Measurements from ENCODE around the gene GAL3ST2.
"Not testable (repeated sequence)": the region's sequence is repeated elsewhere in the genome, so short reads cannot be mapped to it uniquely, and the experiment has no call there.

Gene GAL3ST2

DNA sequence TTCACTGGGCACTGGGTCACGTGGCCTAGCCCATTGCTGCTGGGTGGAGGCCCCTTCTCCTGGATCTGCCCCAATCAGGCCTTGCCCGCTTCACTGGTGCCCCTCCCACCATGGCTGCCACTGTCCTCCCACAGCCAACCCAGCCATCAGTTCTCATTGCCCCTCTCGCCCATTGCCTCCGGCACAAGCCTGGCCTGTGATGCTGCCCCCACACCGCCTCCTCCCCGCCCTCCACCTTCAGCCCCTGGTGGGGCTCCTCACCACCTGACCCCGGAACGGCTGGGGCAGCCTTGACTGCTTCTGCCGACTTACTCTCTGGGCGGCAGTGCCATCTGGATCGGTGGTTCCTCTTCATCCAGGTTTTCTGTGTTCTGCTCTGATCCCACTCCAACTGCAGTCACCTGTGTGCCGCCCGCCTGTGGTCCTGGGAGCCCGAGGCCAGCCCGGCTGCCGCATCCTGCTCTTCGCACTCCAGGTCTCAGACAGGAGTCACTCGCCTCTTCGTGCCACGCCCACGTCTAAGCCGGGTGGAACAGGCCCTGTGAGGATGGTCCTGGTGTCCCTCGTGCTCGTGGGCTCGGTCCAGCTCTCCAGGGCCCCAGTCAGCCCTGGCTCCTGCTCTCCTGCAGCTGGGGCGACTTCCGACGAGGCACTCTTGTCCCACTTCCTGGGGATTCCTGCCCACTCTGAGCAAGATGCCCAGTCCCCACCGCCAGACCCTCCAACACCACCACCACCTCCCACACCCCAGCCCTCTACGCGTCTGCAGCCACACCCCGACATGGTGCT is 28.0 kb upstream of the GAL3ST2 start:
- no peak for DNase-seq

DNA sequence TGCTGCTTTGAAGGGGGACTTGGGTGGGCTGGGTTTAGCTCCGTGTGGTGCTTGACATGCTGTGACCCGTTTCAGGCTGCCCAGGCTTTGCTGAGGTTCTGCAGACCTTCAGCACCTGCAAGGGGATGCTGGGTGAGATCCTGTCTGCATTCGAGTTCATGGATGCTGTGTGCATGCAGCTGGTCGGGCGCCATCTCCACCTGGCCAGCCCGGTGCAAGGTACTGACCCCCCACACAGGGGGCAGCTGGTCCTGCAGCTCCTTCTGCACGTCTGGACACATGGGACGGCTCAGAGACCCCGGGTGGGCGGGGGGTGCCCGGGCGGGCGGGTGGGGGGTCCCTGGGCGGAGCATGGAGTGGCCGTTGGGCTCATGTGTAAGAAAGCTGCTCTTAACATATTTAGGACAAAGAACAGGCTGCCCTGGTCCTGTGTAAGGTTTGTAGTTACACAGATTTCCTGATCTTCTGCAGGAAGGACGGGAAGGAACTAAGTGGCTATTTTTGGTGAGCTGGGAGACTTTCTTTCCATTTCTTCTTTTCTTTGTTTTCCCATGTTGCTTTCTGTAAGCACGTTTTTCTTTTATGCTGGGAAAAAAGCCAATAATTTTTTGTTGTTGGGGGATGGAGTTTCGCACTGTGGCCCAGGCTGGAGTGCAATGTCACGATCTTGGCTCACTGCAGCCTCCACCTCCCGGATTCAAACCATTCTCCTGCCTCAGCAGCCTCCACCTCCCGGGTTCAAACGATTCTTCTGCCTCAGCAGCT is 26.4 kb upstream of the GAL3ST2 start:
- no peak for DNase-seq

DNA sequence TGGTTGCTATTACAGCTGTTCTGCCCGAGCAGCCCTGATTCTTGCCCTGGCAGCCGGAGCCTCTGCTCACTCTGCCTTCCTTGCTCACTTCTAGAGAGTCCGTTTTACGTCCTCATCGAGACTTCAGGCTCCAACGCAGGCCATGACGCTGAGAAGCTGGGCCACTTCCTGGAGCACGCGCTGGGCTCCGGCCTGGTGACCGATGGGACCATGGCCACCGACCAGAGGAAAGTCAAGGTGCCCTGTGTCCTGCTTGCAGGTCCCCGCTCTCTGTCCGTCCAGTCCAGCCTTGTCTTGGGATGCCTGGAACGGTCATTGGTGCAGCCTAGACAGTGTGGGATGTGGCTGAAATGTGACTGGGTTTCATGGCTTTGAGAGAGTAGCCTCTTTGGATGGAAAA is 25.5 kb upstream of the GAL3ST2 start:
- DNase-seq, result no peak

DNA sequence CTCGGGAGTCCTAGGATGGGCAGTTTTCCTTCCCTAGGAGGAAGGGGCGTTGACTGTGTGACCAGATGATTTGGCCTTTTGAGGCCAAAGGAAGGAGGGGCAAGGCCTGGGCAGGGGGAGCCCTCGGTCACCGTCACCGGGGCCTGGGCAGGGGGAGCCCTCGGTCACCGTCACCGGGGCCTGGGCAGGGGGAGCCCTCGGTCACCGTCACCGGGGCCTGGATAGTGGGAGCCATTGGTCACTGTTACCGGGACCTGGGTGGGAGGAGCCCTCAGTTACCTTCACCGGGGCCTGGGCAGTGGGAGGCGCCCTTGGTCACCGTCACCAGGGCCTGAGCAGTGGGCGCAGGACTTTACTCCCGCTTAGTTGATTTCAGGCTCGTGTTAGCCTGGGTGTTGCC is 24.8 kb upstream of the GAL3ST2 start:
- DNase-seq, result no peak

DNA sequence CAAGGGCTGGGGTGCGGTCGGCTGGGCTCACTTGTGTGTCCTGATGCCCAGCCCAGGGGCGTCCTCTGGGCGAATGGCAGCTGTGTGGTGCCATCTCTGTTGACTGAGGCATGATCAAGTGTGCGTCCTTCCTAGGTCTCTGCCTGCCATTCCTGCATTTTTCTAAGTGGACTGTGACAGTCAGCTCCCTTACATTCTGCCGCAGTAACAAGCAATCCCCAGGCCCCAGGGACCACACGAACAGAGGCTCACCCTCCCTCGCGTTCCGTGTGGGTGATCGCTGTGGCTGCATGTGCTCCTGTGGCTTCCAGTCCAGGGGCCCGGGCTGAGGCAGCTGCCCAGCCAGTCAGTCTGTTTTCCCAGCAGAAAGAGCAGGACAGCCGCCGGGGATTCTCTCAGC is 24.4 kb upstream of the GAL3ST2 start:
- DNase-seq, result no peak

DNA sequence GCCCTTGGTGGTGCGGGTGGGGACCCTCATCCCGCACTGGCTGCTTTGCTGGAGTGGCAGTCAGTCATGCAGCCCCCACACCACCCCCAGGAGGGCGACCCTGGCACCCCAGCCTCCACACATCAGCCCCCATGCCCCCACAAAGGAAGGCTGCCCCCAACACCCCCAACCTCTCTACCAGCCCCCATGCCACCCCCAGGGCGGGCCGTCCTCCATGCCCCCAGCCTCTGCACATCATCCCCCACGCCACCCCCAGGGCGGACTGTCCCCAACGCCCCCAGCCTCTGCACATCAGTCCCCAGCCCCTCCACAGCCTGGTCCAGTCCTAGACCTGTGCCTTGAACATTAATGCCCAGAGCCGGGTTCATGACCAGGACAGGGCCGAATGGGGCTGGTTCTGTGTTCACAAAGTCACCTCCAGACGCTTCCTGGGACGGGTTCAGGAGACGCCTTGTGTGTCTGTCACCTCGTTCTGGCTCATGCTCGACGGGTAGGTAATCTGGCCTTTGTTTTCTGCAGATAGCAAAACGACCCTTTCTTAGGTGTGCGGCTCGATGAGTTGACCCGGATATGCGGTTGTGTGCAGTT is 23.8 kb upstream of the GAL3ST2 start:
- DNase-seq, result no peak

DNA sequence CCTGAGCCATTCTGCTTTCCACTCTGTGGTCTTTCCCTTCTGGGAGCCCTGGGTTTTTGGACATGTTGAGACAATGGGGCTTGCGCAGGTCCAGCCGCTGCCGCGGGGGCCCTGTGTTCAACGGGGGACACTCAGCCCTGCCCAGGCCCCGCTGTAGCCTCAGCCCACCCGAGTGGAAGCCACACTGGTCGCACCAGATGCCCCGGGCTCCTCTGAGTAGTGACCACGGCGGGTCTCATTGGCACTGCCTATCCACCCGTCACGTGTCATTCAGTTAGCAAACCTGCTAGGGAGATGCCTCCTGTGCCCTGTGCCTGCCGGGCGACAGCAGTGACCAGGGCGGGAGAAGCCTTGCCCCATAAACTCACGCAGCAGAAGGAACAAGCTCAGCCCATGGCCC is 23.1 kb upstream of the GAL3ST2 start:
- DNase-seq, result no peak

DNA sequence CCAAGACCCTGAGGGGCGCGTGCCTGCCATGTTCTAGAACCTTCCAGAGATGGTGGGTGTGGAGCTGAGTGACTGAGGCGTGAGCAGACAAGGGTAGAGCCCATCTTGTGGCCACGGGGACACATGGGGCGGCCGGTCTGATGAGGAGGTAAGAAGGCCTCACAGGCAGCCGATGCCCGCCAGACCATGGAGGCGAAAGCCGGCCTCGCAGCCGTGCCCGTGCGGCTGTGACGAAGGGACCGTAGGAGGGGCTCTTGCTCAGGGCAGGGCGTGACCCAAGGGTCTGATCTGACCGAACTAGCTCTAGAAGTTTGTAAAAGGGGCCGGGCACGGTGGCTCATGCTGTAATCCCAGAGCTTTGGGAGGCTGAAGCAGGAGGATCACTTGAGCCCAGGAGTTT is 22.6 kb upstream of the GAL3ST2 start:
- no peak for DNase-seq

DNA sequence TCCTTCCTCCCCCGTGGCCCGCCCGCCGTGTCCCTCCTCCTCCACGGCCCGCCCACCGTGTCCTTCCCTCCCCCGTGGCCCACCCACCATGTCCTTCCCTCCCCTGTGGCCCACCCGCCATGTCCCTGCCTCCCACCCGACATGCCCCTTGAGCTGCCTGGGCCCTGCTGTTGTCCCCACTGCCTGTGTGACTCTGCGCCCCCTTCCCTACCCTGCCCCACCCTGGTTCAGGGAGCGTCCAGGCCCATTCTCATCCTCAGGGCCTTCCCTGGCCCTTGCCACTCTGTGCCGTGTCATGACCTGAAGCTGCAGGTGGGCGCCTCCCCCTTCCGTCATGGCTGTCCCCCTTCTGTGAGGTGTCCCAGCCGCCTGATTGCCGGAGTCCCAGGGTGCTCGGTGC is 21.5 kb upstream of the GAL3ST2 start:
- no peak for DNase-seq

DNA sequence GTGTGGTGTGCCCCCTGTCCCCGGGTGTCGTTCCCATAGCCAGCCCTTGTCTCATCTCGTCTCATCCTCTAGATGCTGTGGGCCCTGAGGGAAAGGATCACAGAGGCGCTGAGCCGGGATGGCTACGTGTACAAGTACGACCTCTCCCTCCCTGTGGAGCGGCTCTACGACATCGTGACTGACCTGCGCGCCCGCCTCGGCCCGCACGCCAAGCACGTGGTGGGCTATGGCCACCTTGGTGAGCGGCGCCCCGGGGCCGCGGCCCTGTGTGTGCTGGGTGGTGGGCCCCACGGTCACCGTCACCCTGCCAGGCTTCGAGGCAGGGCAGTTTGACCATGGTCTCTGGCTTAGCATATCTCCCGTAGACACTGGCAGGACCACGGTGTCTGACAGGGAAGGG is 20.8 kb upstream of the GAL3ST2 start:
- DNase-seq, result no peak

DNA sequence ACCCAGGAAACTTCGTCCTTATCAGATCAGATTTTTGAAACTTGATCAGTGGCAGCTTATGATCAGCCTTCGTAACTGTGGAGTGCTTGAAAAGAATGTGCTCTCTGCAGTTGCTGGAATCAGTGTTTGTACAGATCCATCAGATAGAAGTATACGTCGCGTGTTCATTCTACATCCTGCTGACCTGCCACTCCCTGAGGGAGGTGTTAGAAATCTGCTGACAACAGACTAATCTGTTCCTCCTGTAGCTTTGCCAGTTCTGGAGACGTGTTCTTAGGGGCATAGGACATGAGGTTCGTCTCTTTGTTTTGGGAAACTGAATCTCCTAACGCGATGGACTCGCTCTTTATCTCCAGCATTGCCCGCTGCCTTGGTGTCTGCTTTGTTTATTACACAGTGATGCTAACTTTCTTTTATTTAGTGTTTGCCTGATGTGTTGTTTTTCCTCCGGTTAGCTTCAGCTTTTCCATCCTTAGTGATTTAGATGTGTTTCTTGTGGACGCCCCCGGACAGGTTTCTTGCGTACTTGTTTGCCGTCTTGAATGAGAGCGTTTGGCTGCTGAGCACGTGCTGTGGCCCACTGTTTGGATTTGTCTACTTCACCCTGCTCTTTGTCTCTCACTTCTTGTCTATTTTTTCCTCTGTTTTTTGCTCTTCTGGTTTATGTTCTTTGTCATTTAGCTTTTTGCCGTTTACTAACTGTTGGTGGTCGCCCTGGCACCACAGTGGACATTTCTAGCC is 17.4 kb upstream of the GAL3ST2 start:
- peak; percentile 32 for DNase-seq

DNA sequence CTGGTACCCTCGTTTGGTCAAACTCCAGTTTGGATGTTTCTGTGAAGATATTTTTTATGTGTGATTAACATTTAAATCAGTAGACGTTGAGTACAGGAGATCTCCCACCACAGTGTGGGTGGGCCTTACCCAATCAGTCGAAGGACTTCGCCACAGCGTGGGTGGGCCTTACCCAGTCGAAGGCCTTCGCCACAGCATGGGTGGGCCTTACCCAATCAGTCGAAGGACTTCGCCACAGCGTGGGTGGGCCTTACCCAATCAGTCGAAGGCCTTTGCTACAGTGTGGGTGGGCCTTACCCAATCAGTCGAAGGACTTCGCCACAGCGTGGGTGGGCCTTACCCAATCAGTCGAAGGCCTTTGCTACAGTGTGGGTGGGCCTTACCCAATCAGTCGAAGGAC is 16.7 kb upstream of the GAL3ST2 start:
- not testable (repeated sequence) for DNase-seq

DNA sequence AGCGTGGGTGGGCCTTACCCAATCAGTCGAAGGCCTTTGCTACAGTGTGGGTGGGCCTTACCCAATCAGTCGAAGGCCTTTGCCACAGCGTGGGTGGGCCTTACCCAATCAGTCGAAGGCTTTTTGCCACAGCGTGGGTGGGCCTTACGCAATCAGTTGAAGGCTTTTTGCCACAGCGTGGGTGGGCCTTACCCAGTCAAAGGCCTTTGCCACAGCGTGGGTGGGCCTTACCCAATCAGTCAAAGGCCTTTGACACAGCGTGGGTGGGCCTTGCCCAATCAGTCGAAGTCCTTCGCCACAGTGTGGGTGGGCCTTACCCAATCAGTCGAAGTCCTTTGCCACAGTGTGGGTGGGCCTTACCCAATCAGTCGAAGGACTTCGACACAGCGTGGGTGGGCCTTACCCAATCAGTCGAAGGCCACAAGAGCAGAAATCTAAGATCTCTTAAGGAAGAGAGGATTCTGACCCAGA is 16.3 kb upstream of the GAL3ST2 start:
- DNase-seq, result no peak

DNA sequence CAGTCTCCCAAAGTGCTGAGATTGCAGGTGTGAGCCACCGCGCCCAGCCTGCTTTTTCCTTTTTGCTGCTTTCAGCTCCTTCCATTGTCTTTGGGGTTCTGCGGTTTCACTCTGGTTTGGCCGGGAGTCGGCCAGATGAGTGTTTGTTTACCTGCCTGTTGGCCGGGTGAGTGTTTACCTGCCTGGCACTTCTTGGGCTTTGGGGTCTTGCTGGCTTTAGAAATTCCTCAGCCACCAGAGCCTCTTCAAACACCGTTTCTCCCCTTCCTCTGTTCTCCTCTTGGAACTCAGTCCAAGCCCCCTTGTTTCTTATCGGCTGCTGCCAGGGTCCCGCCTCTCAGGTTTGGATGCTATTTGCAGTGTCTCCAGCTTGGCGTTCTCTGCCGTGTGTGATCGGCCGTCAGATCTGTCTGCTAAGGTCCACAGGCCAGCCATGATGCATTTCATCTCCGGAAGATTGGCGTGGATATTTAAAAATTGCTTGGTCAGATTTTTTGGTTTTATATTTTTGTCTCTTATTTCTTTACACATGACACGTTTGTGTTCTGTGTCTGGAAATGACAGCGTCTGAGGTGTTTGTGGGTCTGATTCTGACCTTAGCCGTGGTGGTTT is 14.2 kb upstream of the GAL3ST2 start:
- peak; percentile 46 for DNase-seq

DNA sequence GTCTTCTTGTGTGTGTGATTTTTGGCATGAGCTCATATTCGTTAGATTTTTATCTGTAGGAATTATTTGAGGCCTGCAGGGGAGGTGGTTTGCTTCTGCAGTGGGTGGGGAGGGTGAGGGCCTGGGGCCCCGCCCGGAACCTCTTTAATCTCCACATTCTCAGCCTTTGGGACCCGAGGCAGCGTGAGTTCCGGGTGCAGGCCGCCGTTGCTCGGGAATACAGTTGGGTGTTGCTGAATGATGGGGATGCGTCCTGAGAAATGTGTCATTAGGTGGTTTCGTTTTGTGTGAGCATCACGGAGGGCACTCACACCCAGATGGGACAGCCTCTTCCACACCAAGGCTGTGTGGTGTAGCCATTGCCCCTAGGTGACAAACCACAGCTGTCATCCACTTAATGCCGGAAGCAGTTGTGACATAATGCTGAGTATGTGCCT is 13.7 kb upstream of the GAL3ST2 start:
- peak; percentile 93 for DNase-seq

DNA sequence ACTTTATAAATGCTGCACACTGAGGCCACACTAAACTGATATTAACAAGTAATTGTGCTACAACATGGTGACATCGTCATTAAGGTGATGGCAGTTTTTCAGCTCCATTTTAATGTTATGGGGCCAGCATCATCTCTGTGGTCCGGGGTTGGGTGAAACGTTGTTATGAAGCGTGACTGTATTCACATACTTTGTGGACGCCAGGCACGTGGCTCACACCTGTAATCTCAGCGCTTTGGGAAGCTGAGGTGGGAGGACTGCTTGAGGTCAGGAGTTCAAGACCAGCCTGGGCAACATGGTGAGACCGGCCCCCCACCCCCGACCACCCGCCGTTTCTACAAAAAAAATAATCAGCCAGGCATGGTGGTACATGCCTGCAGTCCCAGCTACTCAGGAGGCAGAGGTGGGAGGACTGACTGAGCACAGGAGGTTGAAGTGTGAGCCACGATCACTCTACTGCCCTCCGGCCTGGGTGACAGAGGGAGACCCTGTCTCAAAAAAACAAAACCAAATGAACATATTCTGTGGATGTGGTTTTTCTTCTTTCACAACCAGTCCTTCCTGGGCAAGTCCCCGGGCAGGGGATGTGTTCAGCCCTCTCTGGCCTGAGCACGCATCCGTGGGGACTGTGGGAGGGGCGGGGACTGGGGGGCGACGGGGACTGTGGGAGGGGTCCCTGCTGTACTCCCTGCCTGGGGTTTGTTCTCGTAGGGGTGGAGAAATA is 12.9 kb upstream of the GAL3ST2 start:
- peak; percentile 51 for DNase-seq

DNA sequence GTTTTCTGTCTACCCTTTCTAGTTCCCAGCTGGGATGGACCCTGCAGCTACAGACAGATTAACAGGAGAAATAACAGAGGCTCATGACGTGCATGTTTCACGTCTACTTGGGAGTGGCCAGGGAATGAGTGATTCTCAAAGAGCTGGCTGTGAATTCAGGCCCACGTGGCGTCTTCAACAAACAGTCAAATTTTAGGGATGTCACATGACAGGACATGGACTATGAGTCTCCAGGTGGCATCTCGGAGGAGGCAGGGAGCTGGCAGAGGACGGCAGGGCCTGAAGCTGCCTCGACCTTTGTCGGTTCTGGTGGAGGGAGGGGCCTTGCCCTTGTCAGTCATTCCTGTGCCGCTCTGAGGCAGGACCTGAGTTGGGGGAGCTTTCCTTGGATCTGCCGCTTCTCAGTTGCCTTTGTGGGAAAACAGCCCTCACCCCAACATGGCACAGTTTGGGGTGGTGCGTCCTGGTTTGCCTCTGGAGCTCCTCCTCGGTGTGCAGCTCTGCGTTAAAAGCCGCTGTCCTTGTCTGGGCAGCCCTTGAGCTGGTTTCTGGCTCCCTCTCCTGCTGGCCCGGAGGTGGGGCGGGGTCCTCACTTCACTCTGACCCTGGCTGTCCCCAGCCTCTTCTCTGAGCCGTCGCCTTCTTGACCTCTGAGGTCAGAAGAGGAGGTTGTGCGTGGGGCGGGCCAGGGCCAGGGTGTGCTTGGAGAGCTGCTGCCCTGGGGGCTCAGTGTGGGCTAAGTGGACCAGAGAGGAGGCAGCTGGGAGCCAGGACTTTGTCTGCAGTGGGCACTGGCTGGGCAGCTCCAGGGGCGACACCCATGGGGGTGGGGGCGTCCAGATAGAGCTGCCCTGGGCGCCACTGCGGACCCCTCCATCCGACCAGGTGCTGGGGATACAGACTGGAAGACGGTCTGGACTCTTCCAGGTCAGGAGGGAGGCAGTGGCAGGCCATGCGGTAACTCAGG is 12.1 kb upstream of the GAL3ST2 start:
- peak; percentile 26 for DNase-seq

DNA sequence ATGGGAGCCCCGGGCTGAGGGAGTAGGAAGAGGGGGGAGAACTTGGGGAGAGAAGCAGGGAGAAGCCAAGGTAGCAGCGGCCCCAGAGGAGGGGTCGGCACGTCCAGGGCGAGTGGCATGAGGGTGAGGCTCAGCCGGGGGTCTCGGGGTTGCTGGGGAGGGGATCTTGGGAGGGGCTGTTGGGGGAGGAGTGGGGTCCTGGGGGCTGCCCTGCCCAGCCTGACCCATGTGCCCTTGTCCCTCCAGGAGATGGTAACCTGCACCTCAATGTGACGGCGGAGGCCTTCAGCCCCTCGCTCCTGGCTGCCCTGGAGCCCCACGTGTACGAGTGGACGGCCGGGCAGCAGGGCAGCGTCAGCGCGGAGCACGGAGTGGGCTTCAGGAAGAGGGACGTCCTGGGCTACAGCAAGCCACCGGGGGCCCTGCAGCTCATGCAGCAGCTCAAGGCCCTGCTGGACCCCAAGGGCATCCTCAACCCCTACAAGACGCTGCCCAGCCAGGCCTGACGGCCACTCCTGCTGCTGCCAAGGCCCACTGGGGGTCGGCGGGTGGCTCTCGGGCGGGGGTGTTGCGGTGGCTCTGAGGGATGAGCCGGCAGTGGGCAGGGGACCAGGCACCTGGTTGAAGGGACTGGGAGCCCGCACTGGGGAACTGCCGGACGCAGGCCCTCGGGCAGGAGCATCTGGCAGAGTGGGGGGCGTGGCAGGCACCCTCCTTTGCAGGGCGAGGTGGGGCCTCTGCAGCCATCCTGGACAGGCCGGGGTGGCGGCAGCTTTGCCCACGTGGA is 9.0 kb upstream of the GAL3ST2 start:
- no peak for DNase-seq

DNA sequence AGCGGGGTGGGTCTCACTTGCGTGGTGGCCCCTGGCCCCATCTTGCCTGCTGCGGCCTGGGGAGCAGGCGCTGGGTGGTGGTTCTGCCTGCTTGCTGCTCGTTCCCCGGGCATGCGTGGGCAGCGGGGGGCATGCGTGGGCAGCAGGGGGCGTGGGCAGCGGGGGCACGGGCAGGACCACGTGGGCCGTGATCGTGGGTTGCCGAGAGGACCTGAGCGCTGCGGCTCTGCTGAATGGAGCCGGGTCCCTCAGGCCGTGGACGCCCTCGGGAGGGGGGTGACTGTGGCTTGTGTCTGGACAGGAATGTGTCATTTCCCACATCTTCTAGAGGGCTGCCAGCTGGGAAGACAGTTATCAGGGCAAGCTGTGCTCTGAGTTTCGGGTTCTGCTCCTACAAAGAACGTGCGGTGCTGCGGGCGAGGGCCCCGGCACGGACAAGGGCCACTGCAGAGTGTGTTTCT is 8.3 kb upstream of the GAL3ST2 start:
- no peak for DNase-seq

DNA sequence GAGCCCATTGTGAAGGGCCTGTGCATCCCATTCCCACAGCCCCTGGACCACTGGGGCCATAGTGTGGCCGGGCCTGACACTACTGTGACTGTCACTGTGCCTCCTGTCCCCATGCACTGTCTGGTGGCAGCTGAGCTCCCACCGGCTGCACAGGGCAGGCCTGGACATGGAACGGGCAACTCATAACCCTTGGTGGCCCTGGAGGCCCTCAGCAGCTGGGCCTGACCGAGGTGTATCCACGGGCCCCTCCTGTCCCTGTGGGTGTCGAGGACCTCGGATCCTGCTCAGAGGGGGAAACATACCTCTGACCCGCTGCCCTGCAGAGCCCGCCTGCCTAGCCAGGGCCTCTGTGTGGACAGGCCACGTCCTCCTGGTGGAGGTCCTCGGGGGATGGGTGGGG is 7.8 kb upstream of the GAL3ST2 start:
- no peak for DNase-seq

Data from activated CD4-positive, alpha-beta T cell treated with anti-CD3 and anti-CD28 coated beads, Interleukin-2, Interleukin-6, amounts not matched to agents 100 ng/mL and 50 ng/mL, durations not matched to agents 16 hours and 8 hours (primary cell).